ENCODE data around the gene C1orf159. TPM values are rescaled to one million over a fixed set of nuclear protein-coding genes. Genes with fewer than 3 reads are reported as not detected.

The C1orf159 gene
- total and polyA plus RNA-seq, 9 of the 15 experiments (the other 6 are each of a cell fraction or from before 2014, with no cell fraction given), result 0.28 to 54.9 (median 10.6) TPM

GRCh38 chr1:1135339-1136136, 19.6 kb upstream of the C1orf159 start (continued):
- no peak for TF ChIP-seq ZNF639 (CRISPR knock-in tag; conservative IDR thresholded peaks at IDR 0.05 in 1 of 2, IDR thresholded peaks at IDR 0.05 in 1 of 2)
- TF ChIP-seq HDAC1 (IDR thresholded peaks at IDR 0.05), result no peak
- TF ChIP-seq ZNF644 (tag; IDR thresholded peaks at IDR 0.05; ENCODE audit: low read depth), result no peak
- TF ChIP-seq HMG20A (CRISPR knock-in tag; conservative IDR thresholded peaks at IDR 0.05), result no peak
- no peak for TF ChIP-seq CBX2 (IDR thresholded peaks at IDR 0.05; ENCODE audit: insufficient read depth, low read length, poor library complexity, severe bottlenecking)
- TF ChIP-seq POLR2AphosphoS5 (IDR thresholded peaks at IDR 0.05; ENCODE audit: control insufficient read depth, insufficient read depth, low read depth, low read length), result no peak
- TF ChIP-seq HNRNPUL1 (IDR thresholded peaks at IDR 0.05; ENCODE audit: low read length), result no peak
- TF ChIP-seq U2AF2 (optimal IDR thresholded peaks at IDR 0.05; ENCODE audit: low read depth, low read length), result no peak
- TF ChIP-seq HNRNPL (IDR thresholded peaks at IDR 0.05; ENCODE audit: low read depth, low read length), result no peak
- no peak for TF ChIP-seq RBM34 (IDR thresholded peaks at IDR 0.05; ENCODE audit: borderline replicate concordance, insufficient read depth, low read length)
- no peak for TF ChIP-seq CBX5 (IDR thresholded peaks at IDR 0.05; ENCODE audit: borderline replicate concordance, low read depth)
- no peak for TF ChIP-seq HDAC6 (IDR thresholded peaks at IDR 0.05; ENCODE audit: low read depth, low read length)
- TF ChIP-seq XRCC3 (IDR thresholded peaks at IDR 0.05), result no peak
- TF ChIP-seq PCBP2 (IDR thresholded peaks at IDR 0.05; ENCODE audit: low read depth, low read length, poor library complexity, severe bottlenecking), result no peak
- no peak for TF ChIP-seq CHAMP1 (IDR thresholded peaks at IDR 0.05)
- TF ChIP-seq RCOR1 (IDR thresholded peaks at IDR 0.05; ENCODE audit: borderline replicate concordance in 1 of 2, low read depth in 2 of 2, low read length in 2 of 2), result no peak
- TF ChIP-seq PHF20 (IDR thresholded peaks at IDR 0.05; ENCODE audit: partially characterized antibody), result no peak
- TF ChIP-seq ETV1 (tag; conservative IDR thresholded peaks at IDR 0.05; ENCODE audit: low read depth), result 0 out of 2 replicates have a peak, but pooled peaks have one; percentile 51
- no peak for TF ChIP-seq ZBTB17 (CRISPR knock-in tag; IDR thresholded peaks at IDR 0.05)
- peak; percentile 85 for TF ChIP-seq MXI1 (IDR thresholded peaks at IDR 0.05; ENCODE audit: low read depth, low read length)
- no peak for TF ChIP-seq SMARCA5 (IDR thresholded peaks at IDR 0.05)
- peak in 1 of 2 experiments; percentile 95; a peak in 2 of 4 replicates for TF ChIP-seq SRF (CRISPR knock-in tag; IDR thresholded peaks at IDR 0.05)
- TF ChIP-seq HINFP (tag; conservative IDR thresholded peaks at IDR 0.05; ENCODE audit: low read depth), result no peak; the same call in 1 of the 2 replicates
